ENCODE results near the gene MAP2.
A peak's percentile ranks its signal among the peaks of the same experiment; 100 is the strongest.

MAP2 gene

GRCh38 chr2:209613649-209614305 lies 189.9 kb downstream of the MAP2 start:
- in situ Hi-C loops (cut with HindIII; ENCODE audit: low sequenced_read_pairs): no loop called here
- H3K4me3 ChIP-seq (ENCODE audit: low read depth, low read length): no peak overlapping the region
- no peak for TF ChIP-seq CTCF (IDR thresholded peaks at IDR 0.05; ENCODE audit: low read depth, low read length)
- no peak for DNase-seq (ENCODE audit: low read depth, low spot score)

- no peak for TF ChIP-seq CTCF (IDR thresholded peaks at IDR 0.05; ENCODE audit: low read depth, low read length)
- in situ Hi-C loops (cut with HindIII; ENCODE audit: low sequenced_read_pairs): no loop called here
- H3K4me3 ChIP-seq (ENCODE audit: low read depth, low read length): no peak overlapping the region
- peak; percentile 15 for DNase-seq (ENCODE audit: low read depth, low spot score)
Observed at GRCh38 chr2:209614690-209615369, 191.0 kb downstream of the MAP2 start.

- in situ Hi-C loops (cut with HindIII; ENCODE audit: low sequenced_read_pairs): no loop called here
- TF ChIP-seq CTCF (IDR thresholded peaks at IDR 0.05; ENCODE audit: low read depth, low read length): no peak
- no peak for DNase-seq (ENCODE audit: low read depth, low spot score)
- no peak overlapping the region for H3K4me3 ChIP-seq (ENCODE audit: low read depth, low read length)
Observed at GRCh38 chr2:209619782-209620181, 195.9 kb downstream of the MAP2 start.

- DNase-seq (ENCODE audit: low read depth, low spot score): no peak
- no peak for TF ChIP-seq CTCF (IDR thresholded peaks at IDR 0.05; ENCODE audit: low read depth, low read length)
- in situ Hi-C loops (cut with HindIII; ENCODE audit: low sequenced_read_pairs): no loop called here
- no peak overlapping the region for H3K4me3 ChIP-seq (ENCODE audit: low read depth, low read length)
Observed at GRCh38 chr2:209624192-209624938, 200.5 kb downstream of the MAP2 start.

- DNase-seq (ENCODE audit: low read depth, low spot score): peak; percentile 86
Observed at GRCh38 chr2:209629597-209629996, 205.8 kb downstream of the MAP2 start.

More at GRCh38 chr2:209629597-209629996, 205.8 kb downstream of the MAP2 start:
- in situ Hi-C loops (cut with HindIII; ENCODE audit: low sequenced_read_pairs): no loop called here
- no peak overlapping the region for H3K4me3 ChIP-seq (ENCODE audit: low read depth, low read length)
- no peak for TF ChIP-seq CTCF (IDR thresholded peaks at IDR 0.05; ENCODE audit: low read depth, low read length)

Measured in astrocyte of the spinal cord (primary cell).